Bronchial epithelial cell (primary cell): ENCODE results near the gene CACNA1F. TPM values are rescaled to one million over a fixed set of nuclear protein-coding genes. Genes with fewer than 3 reads are reported as not detected.

Experiments
- DNase-seq: peaks from one replicate; pipeline ENCODE4 v3.0.0-alpha.2; 2010; ENCODE audit warnings: low read depth
- FAIRE-seq: peaks from 2 replicates; lab custom pipeline; 2011; peaks lifted over from hg19 to GRCh38; lab: Jason Lieb, UNC
- H3K27me3 ChIP-seq: 2 replicates; pipeline ENCODE4 v1.5.1; 2011; ENCODE audit warnings: low read length; ENCODE audit not compliant: control insufficient read depth, insufficient read depth
- H3K36me3 ChIP-seq: 2 replicates; pipeline ENCODE4 v1.5.1; 2011; ENCODE audit warnings: low read length; ENCODE audit not compliant: control insufficient read depth, insufficient read depth
- H3K4me3 ChIP-seq: 2 replicates; pipeline ENCODE4 v1.5.1; 2011; ENCODE audit warnings: mild to moderate bottlenecking, low read depth, low read length, control low read depth
- CTCF ChIP-seq: IDR thresholded peaks from 2 replicates; pipeline ENCODE4 v1.5.1; 2011; ENCODE audit warnings: mild to moderate bottlenecking, moderate library complexity, low read length, control low read depth, inconsistent platforms; ENCODE audit not compliant: insufficient read depth, severe bottlenecking
- total RNA-seq: library from RNA; depleted of rRNA; stranded (reverse); fragments of >200 nt; gene quantifications from 2 replicates; pipeline ENCODE4 v1.2.1, GENCODE V29; 2014

CACNA1F gene
- under 0.01 TPM in 2 replicates for total RNA-seq

- Histone ChIP-seq H3K4me3 (no peak within 1 kb of the TSS), H3K27me3 (no peaks in the 10 kb centered on the region), H3K36me3 (no peaks in the 10 kb centered on the region)
- no peak for FAIRE-seq
- DNase-seq: no peak
- TF ChIP-seq CTCF: no peak
Measured at GRCh38 chrX:49233176-49233575, at the start of gene CACNA1F. TSS of gene CACNA1F (minus strand) at chrX:49233340. CDS start at chrX:49233309, 31 bp downstream.

GRCh38 chrX:49282647-49283011 lies 49.5 kb upstream of the CACNA1F start:
- DNase-seq (peak; percentile 13), FAIRE-seq (no peak)
- Histone ChIP-seq H3K27me3 (no peaks in the 10 kb centered on the region), H3K36me3 (no peaks in the 10 kb centered on the region), H3K4me3 (no peak overlapping the region)
- no peak for TF ChIP-seq CTCF

- TF ChIP-seq CTCF: no peak
- no peak overlapping the region for H3K4me3 ChIP-seq
- H3K27me3 ChIP-seq: no peaks in the 10 kb centered on the region
- no peak for FAIRE-seq
- DNase-seq: no peak
- no peaks in the 10 kb centered on the region for H3K36me3 ChIP-seq
Measured at GRCh38 chrX:49278081-49278480, 44.9 kb upstream of the CACNA1F start.

GRCh38 chrX:49277535-49277830 lies 44.3 kb upstream of the CACNA1F start:
- no peak overlapping the region for H3K4me3 ChIP-seq
- H3K36me3 ChIP-seq: no peaks in the 10 kb centered on the region
- no peak for DNase-seq
- FAIRE-seq: no peak
- no peak for TF ChIP-seq CTCF
- H3K27me3 ChIP-seq: no peaks in the 10 kb centered on the region

GRCh38 chrX:49276671-49277534 lies 43.8 kb upstream of the CACNA1F start:
- no peak for FAIRE-seq

More at GRCh38 chrX:49276671-49277534, 43.8 kb upstream of the CACNA1F start:
- no peak for DNase-seq
- TF ChIP-seq CTCF: no peak
- no peaks in the 10 kb centered on the region for H3K36me3 ChIP-seq
- H3K4me3 ChIP-seq: no peak overlapping the region
- H3K27me3 ChIP-seq: no peaks in the 10 kb centered on the region
